GM21526 (cell line): Measurements from ENCODE around the gene STX17.

Experiments
- ATAC-seq: cut with Tn5 transposase; IDR thresholded peaks from one replicate; pipeline ENCODE4 v1.9.1; 2021; ENCODE audit warnings: moderate library complexity; ENCODE audit not compliant: unreplicated experiment, low FRiP score

STX17 gene

GRCh38 chr9:99903393-99903792, 3.1 kb upstream of the STX17 start:
- ATAC-seq, result no peak

- no peak for ATAC-seq
Observed at GRCh38 chr9:99905833-99906402, 536 bp upstream of the STX17 start.

- ATAC-seq, result no peak
Observed at GRCh38 chr9:99907208-99907532, 716 bp downstream of the STX17 start.

- no peak for ATAC-seq
Observed at GRCh38 chr9:99911600-99911999, 5.1 kb downstream of the STX17 start.

- ATAC-seq, result no peak
Observed at GRCh38 chr9:99916650-99917049, 10.2 kb downstream of the STX17 start.

GRCh38 chr9:99918134-99918533, 11.7 kb downstream of the STX17 start:
- no peak for ATAC-seq

- ATAC-seq, result no peak
Observed at GRCh38 chr9:99919930-99920329, 13.5 kb downstream of the STX17 start.

GRCh38 chr9:99921875-99922710, 15.6 kb downstream of the STX17 start:
- ATAC-seq, result no peak

GRCh38 chr9:99922711-99923030, 16.2 kb downstream of the STX17 start:
- no peak for ATAC-seq

GRCh38 chr9:99925541-99925940, 19.1 kb downstream of the STX17 start:
- ATAC-seq, result no peak

- ATAC-seq, result no peak
Observed at GRCh38 chr9:99929652-99930051, 23.2 kb downstream of the STX17 start.

- ATAC-seq, result no peak
Observed at GRCh38 chr9:99931155-99931840, 24.8 kb downstream of the STX17 start.

- ATAC-seq, result no peak
Observed at GRCh38 chr9:99936947-99937587, 30.6 kb downstream of the STX17 start.

GRCh38 chr9:99947395-99947794, 40.9 kb downstream of the STX17 start:
- ATAC-seq, result no peak

GRCh38 chr9:99948482-99948881, 42.0 kb downstream of the STX17 start:
- no peak for ATAC-seq

- no peak for ATAC-seq
Observed at GRCh38 chr9:99948896-99949295, 42.4 kb downstream of the STX17 start.

- no peak for ATAC-seq
Observed at GRCh38 chr9:99953861-99954507, 47.5 kb downstream of the STX17 start.

- no peak for ATAC-seq
Observed at GRCh38 chr9:99954819-99955218, 48.4 kb downstream of the STX17 start.

- no peak for ATAC-seq
Observed at GRCh38 chr9:99955606-99956005, 49.2 kb downstream of the STX17 start.

- ATAC-seq, result no peak
Observed at GRCh38 chr9:99962680-99963261, 56.3 kb downstream of the STX17 start.

GRCh38 chr9:99964336-99964735, 57.9 kb downstream of the STX17 start:
- no peak for ATAC-seq
